Kasumi-1 (cell line): ENCODE results near the gene CORIN.
A peak's percentile ranks its signal among the peaks of the same experiment; 100 is the strongest.

Experiments
- DNase-seq, 2 experiments: peaks; one replicate each; lab custom pipeline; 2025; lab: John Stamatoyannopoulos, UW

Gene CORIN

GRCh38 chr4:47835494-47835893 is 2.4 kb downstream of the CORIN start:
- DNase-seq = peak; percentile 96 to 99

- DNase-seq = no peak
Measured at GRCh38 chr4:47831026-47831679, 6.7 kb downstream of the CORIN start.

GRCh38 chr4:47830265-47831025 is 7.4 kb downstream of the CORIN start:
- DNase-seq = no peak

- DNase-seq = no peak
Measured at GRCh38 chr4:47829438-47829837, 8.4 kb downstream of the CORIN start.

GRCh38 chr4:47827343-47828047 is 10.4 kb downstream of the CORIN start:
- peak; percentile 75 to 78 for DNase-seq

GRCh38 chr4:47824840-47825239 is 13.0 kb downstream of the CORIN start:
- no peak for DNase-seq

GRCh38 chr4:47819178-47819577 is 18.7 kb downstream of the CORIN start:
- DNase-seq = peak; percentile 78

- no peak for DNase-seq
Measured at GRCh38 chr4:47817275-47817674, 20.6 kb downstream of the CORIN start.

GRCh38 chr4:47816748-47817147 is 21.1 kb downstream of the CORIN start:
- no peak for DNase-seq

- DNase-seq = no peak
Measured at GRCh38 chr4:47814618-47815295, 23.1 kb downstream of the CORIN start.

GRCh38 chr4:47809654-47810203 is 28.1 kb downstream of the CORIN start:
- DNase-seq = no peak

GRCh38 chr4:47804598-47804997 is 33.3 kb downstream of the CORIN start:
- DNase-seq = no peak

- no peak for DNase-seq
Measured at GRCh38 chr4:47801481-47802002, 36.3 kb downstream of the CORIN start.

- DNase-seq = no peak
Measured at GRCh38 chr4:47798165-47798564, 39.7 kb downstream of the CORIN start.

GRCh38 chr4:47791965-47792364 is 45.9 kb downstream of the CORIN start:
- DNase-seq = no peak

- DNase-seq = no peak
Measured at GRCh38 chr4:47790105-47790504, 47.8 kb downstream of the CORIN start.

GRCh38 chr4:47788126-47788525 is 49.7 kb downstream of the CORIN start:
- no peak for DNase-seq

GRCh38 chr4:47786958-47787370 is 50.9 kb downstream of the CORIN start:
- DNase-seq = no peak

- DNase-seq = no peak
Measured at GRCh38 chr4:47785153-47785552, 52.7 kb downstream of the CORIN start.

- DNase-seq = no peak
Measured at GRCh38 chr4:47784222-47784621, 53.6 kb downstream of the CORIN start.

GRCh38 chr4:47776353-47776752 is 61.5 kb downstream of the CORIN start:
- DNase-seq = no peak

GRCh38 chr4:47774079-47774478 is 63.8 kb downstream of the CORIN start:
- DNase-seq = no peak
